Measurements from ENCODE around the gene MACROD2. TPM values are rescaled to one million over a fixed set of nuclear protein-coding genes. Genes with fewer than 3 reads are reported as not detected.

Gene MACROD2
- total RNA-seq, 4 donors from 2014 or later: 12.6 to 60.3 (median 18.9) TPM

DNA sequence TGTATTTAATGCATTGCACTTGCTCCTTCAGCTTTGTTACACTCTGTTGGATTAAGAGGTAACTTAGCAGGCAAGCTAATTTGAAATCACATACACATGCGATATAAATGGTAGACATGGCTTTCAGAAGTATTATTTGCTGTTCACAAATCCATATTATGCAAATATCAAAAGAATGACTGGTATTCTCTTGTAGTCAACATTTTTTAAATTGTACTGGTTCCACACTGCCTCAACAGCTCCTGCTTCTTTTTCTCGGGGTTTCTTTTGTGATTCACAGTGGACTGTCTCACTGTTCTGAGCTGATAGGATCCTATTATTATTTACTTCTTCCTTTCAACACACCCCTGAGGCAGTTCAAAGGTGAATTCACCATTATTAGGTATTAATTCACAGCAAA, 1650.5 kb downstream of the MACROD2 start:
- WGBS: 79% methylated on average over 2 of the region's 2 CpGs
- no peak overlapping the region for H3K4me3 ChIP-seq
- no peak for DNase-seq (ENCODE audit: low spot score in 2 of 2)
- no peaks in the 10 kb centered on the region for H3K9me3 ChIP-seq
- H3K27ac ChIP-seq: no peak overlapping the region
- no peaks in the 10 kb centered on the region for H3K27me3 ChIP-seq
- H3K4me1 ChIP-seq: no peaks in the 10 kb centered on the region
- TF ChIP-seq EP300 (IDR thresholded peaks at IDR 0.05) (no peak), POLR2AphosphoS5 (IDR thresholded peaks at IDR 0.05) (no peak), POLR2A (IDR thresholded peaks at IDR 0.05) (no peak)
- TF ChIP-seq, protein P1, sequence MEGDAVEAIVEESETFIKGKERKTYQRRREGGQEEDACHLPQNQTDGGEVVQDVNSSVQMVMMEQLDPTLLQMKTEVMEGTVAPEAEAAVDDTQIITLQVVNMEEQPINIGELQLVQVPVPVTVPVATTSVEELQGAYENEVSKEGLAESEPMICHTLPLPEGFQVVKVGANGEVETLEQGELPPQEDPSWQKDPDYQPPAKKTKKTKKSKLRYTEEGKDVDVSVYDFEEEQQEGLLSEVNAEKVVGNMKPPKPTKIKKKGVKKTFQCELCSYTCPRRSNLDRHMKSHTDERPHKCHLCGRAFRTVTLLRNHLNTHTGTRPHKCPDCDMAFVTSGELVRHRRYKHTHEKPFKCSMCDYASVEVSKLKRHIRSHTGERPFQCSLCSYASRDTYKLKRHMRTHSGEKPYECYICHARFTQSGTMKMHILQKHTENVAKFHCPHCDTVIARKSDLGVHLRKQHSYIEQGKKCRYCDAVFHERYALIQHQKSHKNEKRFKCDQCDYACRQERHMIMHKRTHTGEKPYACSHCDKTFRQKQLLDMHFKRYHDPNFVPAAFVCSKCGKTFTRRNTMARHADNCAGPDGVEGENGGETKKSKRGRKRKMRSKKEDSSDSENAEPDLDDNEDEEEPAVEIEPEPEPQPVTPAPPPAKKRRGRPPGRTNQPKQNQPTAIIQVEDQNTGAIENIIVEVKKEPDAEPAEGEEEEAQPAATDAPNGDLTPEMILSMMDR (IDR thresholded peaks at IDR 0.05): no peak
- no peaks in the 10 kb centered on the region for H3K36me3 ChIP-seq

DNA sequence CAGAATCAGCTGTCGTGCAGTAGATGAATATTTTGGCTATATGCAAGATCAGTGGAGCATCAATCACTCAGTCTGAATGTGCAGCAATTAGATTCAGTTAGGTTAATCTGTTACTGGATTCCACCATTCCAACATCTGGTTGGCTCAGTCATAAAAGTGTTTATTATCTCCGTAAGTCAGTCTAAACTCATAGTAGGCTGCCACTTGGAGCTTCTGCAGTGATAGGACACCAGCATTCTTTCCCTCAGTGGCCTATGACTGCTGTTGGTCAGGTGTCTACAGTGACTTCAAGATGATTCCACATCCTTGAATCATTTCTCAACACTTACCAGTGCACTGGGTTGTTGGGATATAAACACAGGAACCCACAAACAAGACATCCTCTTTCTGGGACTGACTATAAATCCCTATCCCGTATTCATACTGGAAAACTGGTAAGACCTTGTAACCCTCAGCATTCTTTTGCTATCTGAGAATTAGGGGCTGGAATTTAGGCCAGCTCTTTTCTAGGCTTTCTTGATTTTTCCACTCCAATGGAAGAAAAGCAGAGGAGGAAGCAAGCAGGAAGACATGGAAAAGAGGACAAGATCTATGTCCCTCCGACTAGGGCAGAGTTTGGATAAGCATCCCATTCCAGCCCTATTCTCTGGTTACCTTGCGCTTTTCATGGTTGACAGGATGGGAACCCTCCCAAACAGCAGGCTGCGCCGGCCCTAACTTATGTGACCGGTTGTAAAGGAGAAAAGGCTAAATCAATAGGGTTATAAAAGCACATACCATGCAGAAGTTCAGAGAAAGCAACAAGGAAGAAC, 1658.3 kb downstream of the MACROD2 start:
- Histone ChIP-seq H3K27me3 (no peaks in the 10 kb centered on the region), H3K9me3 (no peaks in the 10 kb centered on the region), H3K36me3 (no peaks in the 10 kb centered on the region), H3K4me3 (no peak overlapping the region), H3K27ac (no peak overlapping the region), H3K4me1 (no peaks in the 10 kb centered on the region)
- no peak for DNase-seq (ENCODE audit: low spot score in 2 of 2)
- TF ChIP-seq EP300 (IDR thresholded peaks at IDR 0.05): no peak
- TF ChIP-seq POLR2AphosphoS5 (IDR thresholded peaks at IDR 0.05): no peak
- TF ChIP-seq, protein P1 (IDR thresholded peaks at IDR 0.05): no peak
- TF ChIP-seq POLR2A (IDR thresholded peaks at IDR 0.05): no peak
- WGBS: 88% methylated on average over 8 of the region's 8 CpGs

DNA sequence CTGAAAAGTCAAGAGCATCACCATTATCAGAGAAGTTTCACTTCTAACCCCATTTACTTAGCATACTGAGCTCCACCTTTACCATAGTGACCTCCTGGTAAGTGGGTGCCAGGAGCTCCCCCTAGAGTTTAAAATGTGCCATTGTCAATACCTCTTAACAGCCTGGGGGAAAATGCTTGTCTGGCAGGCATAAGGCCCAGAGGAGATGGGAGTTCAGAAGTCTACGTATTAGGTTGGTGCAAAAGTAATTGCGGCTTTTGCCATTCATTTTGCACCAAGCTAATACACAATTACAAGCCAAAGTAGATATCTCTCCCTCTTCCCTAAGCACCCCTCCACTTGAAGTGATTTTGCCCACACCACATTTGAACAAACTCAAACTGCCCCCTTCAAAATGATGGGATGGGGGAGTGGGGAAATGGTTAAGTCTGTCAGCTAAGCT, 1658.9 kb downstream of the MACROD2 start:
- Histone ChIP-seq H3K27ac (no peak overlapping the region), H3K4me3 (no peak overlapping the region), H3K36me3 (no peaks in the 10 kb centered on the region), H3K9me3 (no peaks in the 10 kb centered on the region), H3K4me1 (no peaks in the 10 kb centered on the region), H3K27me3 (no peaks in the 10 kb centered on the region)
- WGBS: 63% methylated on average over 2 of the region's 2 CpGs
- TF ChIP-seq, protein P1 (IDR thresholded peaks at IDR 0.05): peak in 1 of 2 donors; percentile 26
- TF ChIP-seq POLR2AphosphoS5 (IDR thresholded peaks at IDR 0.05) (no peak), EP300 (IDR thresholded peaks at IDR 0.05) (no peak), POLR2A (IDR thresholded peaks at IDR 0.05) (no peak)
- no peak for DNase-seq (ENCODE audit: low spot score in 2 of 2)

DNA sequence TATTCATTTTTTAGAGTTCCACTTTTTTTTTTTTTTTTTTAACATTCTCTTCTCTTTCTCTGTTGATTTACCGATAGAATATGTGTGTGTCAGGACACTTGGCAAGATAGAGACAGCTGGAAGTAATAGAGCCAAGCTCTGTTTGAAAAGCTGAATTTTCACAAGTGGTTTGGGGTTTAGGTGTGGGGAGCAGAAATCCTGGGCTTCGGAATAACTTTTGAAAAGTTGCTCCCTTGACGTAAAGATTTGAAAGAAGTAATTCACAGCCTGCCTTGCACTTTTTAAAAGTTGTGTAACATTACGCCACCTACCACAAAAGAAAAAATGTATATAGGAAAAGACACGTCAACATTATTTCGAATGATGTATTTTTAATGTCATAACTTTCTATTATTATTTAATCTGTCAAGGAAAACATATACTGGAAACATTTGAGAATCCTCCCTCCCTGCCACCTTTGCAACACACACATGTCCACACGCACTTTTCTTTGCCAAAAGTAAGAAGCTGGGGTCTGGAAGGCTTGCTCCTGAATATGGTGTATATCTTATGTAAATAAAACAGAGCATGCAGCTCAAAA, 1660.1 kb downstream of the MACROD2 start:
- Histone ChIP-seq H3K36me3 (no peaks in the 10 kb centered on the region), H3K4me3 (no peak overlapping the region), H3K27me3 (no peaks in the 10 kb centered on the region), H3K4me1 (no peaks in the 10 kb centered on the region), H3K9me3 (no peaks in the 10 kb centered on the region), H3K27ac (no peak overlapping the region)
- DNase-seq (ENCODE audit: low spot score in 2 of 2): no peak
- 82% methylated on average over 7 of the region's 7 CpGs for WGBS
- TF ChIP-seq EP300 (IDR thresholded peaks at IDR 0.05) (no peak), POLR2AphosphoS5 (IDR thresholded peaks at IDR 0.05) (no peak), POLR2A (IDR thresholded peaks at IDR 0.05) (no peak)
- TF ChIP-seq, protein P1 (IDR thresholded peaks at IDR 0.05): no peak

DNA sequence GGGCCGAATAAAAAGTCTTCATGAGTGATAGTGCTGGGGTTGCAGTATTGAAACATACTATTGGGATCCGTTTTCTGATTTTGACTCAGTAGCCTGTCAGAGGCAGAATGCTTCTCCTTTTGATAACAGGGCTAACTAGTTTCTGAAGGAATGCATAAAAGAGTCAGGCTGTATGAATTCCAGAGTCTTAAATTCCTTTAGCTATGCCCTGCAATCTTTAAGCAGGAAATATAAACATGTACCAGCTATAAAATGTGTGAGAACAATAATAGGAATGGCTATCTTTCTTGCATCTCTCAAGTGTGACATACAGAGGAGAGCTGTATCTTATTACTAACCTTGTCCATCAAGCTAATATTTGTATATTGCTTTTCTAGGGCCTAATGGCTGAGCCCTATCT, 1660.8 kb downstream of the MACROD2 start:
- Histone ChIP-seq H3K4me1 (no peaks in the 10 kb centered on the region), H3K27me3 (no peaks in the 10 kb centered on the region), H3K4me3 (no peak overlapping the region), H3K9me3 (no peaks in the 10 kb centered on the region), H3K27ac (no peak overlapping the region), H3K36me3 (no peaks in the 10 kb centered on the region)
- TF ChIP-seq EP300 (IDR thresholded peaks at IDR 0.05) (no peak), POLR2AphosphoS5 (IDR thresholded peaks at IDR 0.05) (no peak), POLR2A (IDR thresholded peaks at IDR 0.05) (no peak)
- TF ChIP-seq, protein P1 (IDR thresholded peaks at IDR 0.05): no peak
- DNase-seq (ENCODE audit: low spot score in 2 of 2): no peak
- 83% methylated on average over 2 of the region's 2 CpGs for WGBS

Measured in suprapubic skin (tissue), 4 donors.